T-helper 2 cell treated with Interferon-gamma antibody and Interleukin-4, amounts not matched to agents 5 μg/mL and 100 μg/mL, for 36 hours (primary cell): ENCODE data around the gene NPAS3.

Source experiments
- DNase-seq: peaks from one replicate; pipeline ENCODE4 v3.0.0; 2021; ENCODE audit warnings: low spot score
- H3K27ac Mint-ChIP-seq: one replicate; pipeline ENCODE4 v1.8.0; 2021; ENCODE audit warnings: mild to moderate bottlenecking, mixed read lengths
- H3K27me3 Mint-ChIP-seq: one replicate; pipeline ENCODE4 v1.8.0; 2021; ENCODE audit warnings: low read depth, mixed read lengths
- H3K36me3 Mint-ChIP-seq: one replicate; pipeline ENCODE4 v1.8.0; 2021; ENCODE audit warnings: low read depth, mixed read lengths
- H3K4me1 Mint-ChIP-seq: one replicate; pipeline ENCODE4 v1.8.0; 2021; ENCODE audit warnings: low read depth, mixed read lengths
- H3K4me3 Mint-ChIP-seq: one replicate; pipeline ENCODE4 v1.8.0; 2022; ENCODE audit warnings: mild to moderate bottlenecking, moderate library complexity, mixed read lengths
- H3K9me3 Mint-ChIP-seq: one replicate; pipeline ENCODE4 v1.8.0; 2021; ENCODE audit warnings: mixed read lengths

Gene NPAS3

GRCh38 chr14:33218026-33218425 is 279.3 kb downstream of the NPAS3 start:
- no peak for DNase-seq

GRCh38 chr14:33219957-33220356 is 281.3 kb downstream of the NPAS3 start:
- Mint-ChIP-seq H3K4me1 (no peaks in the 10 kb centered on the region), H3K9me3 (peaks cover 4% of the 10 kb centered on the region), H3K4me3 (no peak overlapping the region), H3K36me3 (no peaks in the 10 kb centered on the region), H3K27me3 (no peaks in the 10 kb centered on the region), H3K27ac (no peak overlapping the region)
- DNase-seq = no peak

More at GRCh38 chr14:33218026-33218425, 279.3 kb downstream of the NPAS3 start:
- Mint-ChIP-seq H3K27ac (no peak overlapping the region), H3K9me3 (peaks cover 4% of the 10 kb centered on the region), H3K4me3 (no peak overlapping the region), H3K27me3 (no peaks in the 10 kb centered on the region), H3K36me3 (no peaks in the 10 kb centered on the region), H3K4me1 (no peaks in the 10 kb centered on the region)

- Mint-ChIP-seq H3K9me3 (no peaks in the 10 kb centered on the region), H3K36me3 (no peaks in the 10 kb centered on the region), H3K4me1 (no peaks in the 10 kb centered on the region), H3K27ac (no peak overlapping the region), H3K27me3 (no peaks in the 10 kb centered on the region), H3K4me3 (no peak overlapping the region)
- no peak for DNase-seq
Observed at GRCh38 chr14:33229269-33229929, 290.7 kb downstream of the NPAS3 start.

DNA sequence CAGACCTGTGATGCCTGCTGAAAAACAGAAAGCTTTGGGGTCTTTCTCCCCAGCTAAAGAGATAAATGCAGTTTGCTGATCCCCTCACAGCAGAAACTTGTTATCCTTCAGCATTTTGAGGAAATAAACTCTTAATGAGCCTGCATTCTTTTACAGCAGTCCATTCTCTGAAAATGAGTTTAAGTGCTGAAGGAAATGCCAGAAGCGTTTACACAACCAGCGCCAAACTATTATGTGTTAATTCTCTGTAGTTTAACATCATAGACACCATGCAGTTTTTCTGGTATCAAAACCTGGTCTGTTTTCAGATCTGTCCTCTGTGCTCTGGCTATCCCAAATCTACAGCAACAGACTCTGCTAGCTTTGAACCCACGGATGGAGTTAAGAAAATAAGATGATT is 291.3 kb downstream of the NPAS3 start:
- DNase-seq = no peak
- Mint-ChIP-seq H3K9me3 (no peaks in the 10 kb centered on the region), H3K4me3 (no peak overlapping the region), H3K27ac (no peak overlapping the region), H3K27me3 (no peaks in the 10 kb centered on the region), H3K4me1 (no peaks in the 10 kb centered on the region), H3K36me3 (no peaks in the 10 kb centered on the region)

GRCh38 chr14:33232031-33232430 is 293.4 kb downstream of the NPAS3 start:
- Mint-ChIP-seq H3K4me3 (no peak overlapping the region), H3K27me3 (no peaks in the 10 kb centered on the region), H3K4me1 (no peaks in the 10 kb centered on the region), H3K9me3 (no peaks in the 10 kb centered on the region), H3K36me3 (no peaks in the 10 kb centered on the region), H3K27ac (no peak overlapping the region)
- no peak for DNase-seq

DNA sequence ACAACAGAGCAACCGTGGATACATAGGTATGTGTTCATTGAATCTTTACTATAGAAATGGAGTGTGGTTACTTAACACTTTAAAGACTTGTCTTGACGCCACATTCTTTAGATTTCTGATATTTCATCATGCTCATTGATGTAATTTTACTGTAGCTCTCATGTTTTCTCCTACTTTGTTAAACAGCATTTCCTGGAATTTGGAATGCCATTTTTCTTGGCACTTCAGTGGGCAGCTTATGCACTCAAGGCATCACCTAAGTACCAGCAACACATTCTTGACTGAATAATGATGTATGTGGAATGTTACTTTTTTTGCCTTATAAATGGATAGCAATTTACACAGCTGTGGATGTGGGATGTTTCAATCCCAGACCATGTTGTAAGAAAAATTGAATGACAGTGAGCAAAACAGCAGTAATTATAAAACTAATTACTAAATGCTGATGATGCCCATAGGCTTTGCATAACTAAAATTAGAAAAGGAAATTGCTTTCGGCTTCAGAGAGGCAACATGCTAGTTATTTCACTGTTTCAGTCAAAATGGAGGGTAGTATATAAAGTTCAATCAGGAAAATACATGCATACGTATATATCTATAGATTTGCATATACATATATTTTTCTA is 298.5 kb downstream of the NPAS3 start:
- H3K27ac Mint-ChIP-seq = no peak overlapping the region
- H3K36me3 Mint-ChIP-seq = no peaks in the 10 kb centered on the region
- no peaks in the 10 kb centered on the region for H3K4me1 Mint-ChIP-seq
- H3K9me3 Mint-ChIP-seq = no peaks in the 10 kb centered on the region
- H3K4me3 Mint-ChIP-seq = no peak overlapping the region
- no peak for DNase-seq
- no peaks in the 10 kb centered on the region for H3K27me3 Mint-ChIP-seq

DNA sequence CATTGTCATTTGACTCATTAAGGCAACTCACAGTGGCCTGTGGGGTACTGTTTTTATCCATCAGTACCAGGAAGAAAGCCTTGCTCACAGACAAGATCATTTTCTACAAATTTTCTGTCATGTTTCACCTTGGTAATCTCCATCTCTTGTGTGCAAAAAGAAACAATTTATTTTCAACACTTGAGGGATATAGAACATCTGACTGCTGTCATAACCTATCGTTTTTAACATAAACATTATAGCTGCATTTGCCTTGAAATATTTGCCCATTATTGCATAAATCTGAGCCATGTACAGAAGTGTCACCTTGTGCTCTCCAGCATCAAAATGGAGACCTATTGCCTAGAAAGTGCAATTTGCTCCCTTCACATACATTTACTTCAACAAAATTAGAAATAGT is 300.8 kb downstream of the NPAS3 start:
- Mint-ChIP-seq H3K27ac (no peak overlapping the region), H3K9me3 (no peaks in the 10 kb centered on the region), H3K36me3 (no peaks in the 10 kb centered on the region), H3K4me1 (no peaks in the 10 kb centered on the region), H3K27me3 (no peaks in the 10 kb centered on the region), H3K4me3 (no peak overlapping the region)
- DNase-seq = no peak

GRCh38 chr14:33240466-33240865 is 301.8 kb downstream of the NPAS3 start:
- H3K36me3 Mint-ChIP-seq = no peaks in the 10 kb centered on the region
- no peak overlapping the region for H3K27ac Mint-ChIP-seq
- DNase-seq = no peak
- no peaks in the 10 kb centered on the region for H3K9me3 Mint-ChIP-seq
- no peaks in the 10 kb centered on the region for H3K4me1 Mint-ChIP-seq
- no peaks in the 10 kb centered on the region for H3K27me3 Mint-ChIP-seq
- H3K4me3 Mint-ChIP-seq = no peak overlapping the region

- Mint-ChIP-seq H3K27ac (no peak overlapping the region), H3K4me3 (no peak overlapping the region), H3K27me3 (no peaks in the 10 kb centered on the region), H3K36me3 (no peaks in the 10 kb centered on the region), H3K4me1 (no peaks in the 10 kb centered on the region), H3K9me3 (no peaks in the 10 kb centered on the region)
- DNase-seq = no peak
Observed at GRCh38 chr14:33241331-33241730, 302.7 kb downstream of the NPAS3 start.

GRCh38 chr14:33249233-33249820 is 310.6 kb downstream of the NPAS3 start:
- DNase-seq = no peak
- Mint-ChIP-seq H3K9me3 (no peaks in the 10 kb centered on the region), H3K27ac (no peak overlapping the region), H3K4me1 (no peaks in the 10 kb centered on the region), H3K36me3 (no peaks in the 10 kb centered on the region), H3K27me3 (no peaks in the 10 kb centered on the region), H3K4me3 (no peak overlapping the region)

GRCh38 chr14:33250963-33251362 is 312.3 kb downstream of the NPAS3 start:
- DNase-seq = no peak
- no peaks in the 10 kb centered on the region for H3K27me3 Mint-ChIP-seq
- no peak overlapping the region for H3K4me3 Mint-ChIP-seq
- H3K9me3 Mint-ChIP-seq = peaks cover 4% of the 10 kb centered on the region
- H3K4me1 Mint-ChIP-seq = no peaks in the 10 kb centered on the region
- H3K27ac Mint-ChIP-seq = no peak overlapping the region
- no peaks in the 10 kb centered on the region for H3K36me3 Mint-ChIP-seq

GRCh38 chr14:33254342-33254741 is 315.7 kb downstream of the NPAS3 start:
- Mint-ChIP-seq H3K4me1 (no peaks in the 10 kb centered on the region), H3K27ac (no peak overlapping the region), H3K27me3 (no peaks in the 10 kb centered on the region), H3K36me3 (no peaks in the 10 kb centered on the region), H3K4me3 (no peak overlapping the region), H3K9me3 (peaks cover 17% of the 10 kb centered on the region)
- DNase-seq = no peak

- H3K27ac Mint-ChIP-seq = no peak overlapping the region
- H3K4me1 Mint-ChIP-seq = no peaks in the 10 kb centered on the region
- H3K4me3 Mint-ChIP-seq = no peak overlapping the region
- peaks cover 17% of the 10 kb centered on the region for H3K9me3 Mint-ChIP-seq
- DNase-seq = no peak
- H3K27me3 Mint-ChIP-seq = no peaks in the 10 kb centered on the region
- H3K36me3 Mint-ChIP-seq = no peaks in the 10 kb centered on the region
Observed at GRCh38 chr14:33254861-33255395, 316.2 kb downstream of the NPAS3 start.

DNA sequence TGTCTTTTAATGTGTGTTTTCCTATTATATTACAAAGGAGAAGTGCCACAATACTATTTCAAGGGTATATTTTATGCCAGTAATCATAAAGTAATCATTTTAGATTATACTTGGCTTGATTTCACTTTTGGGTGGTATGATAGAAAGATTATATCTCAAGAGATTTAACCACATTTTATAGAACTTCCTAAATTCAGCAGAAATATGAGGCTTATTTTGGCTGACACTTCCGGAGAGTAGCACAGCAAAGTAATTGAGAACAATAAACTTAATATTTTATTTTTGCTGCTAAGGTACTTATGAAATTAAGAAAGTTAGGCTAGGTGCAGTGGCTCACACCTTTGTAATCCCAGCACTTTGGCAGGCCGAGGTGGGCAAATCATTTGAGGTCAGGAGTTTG is 319.1 kb downstream of the NPAS3 start:
- peaks cover 17% of the 10 kb centered on the region for H3K9me3 Mint-ChIP-seq
- DNase-seq = no peak
- H3K4me1 Mint-ChIP-seq = no peaks in the 10 kb centered on the region
- no peak overlapping the region for H3K4me3 Mint-ChIP-seq
- no peaks in the 10 kb centered on the region for H3K27me3 Mint-ChIP-seq
- H3K36me3 Mint-ChIP-seq = no peaks in the 10 kb centered on the region
- H3K27ac Mint-ChIP-seq = no peak overlapping the region
